ENCODE results near the gene NKG7.

Gene NKG7

DNA sequence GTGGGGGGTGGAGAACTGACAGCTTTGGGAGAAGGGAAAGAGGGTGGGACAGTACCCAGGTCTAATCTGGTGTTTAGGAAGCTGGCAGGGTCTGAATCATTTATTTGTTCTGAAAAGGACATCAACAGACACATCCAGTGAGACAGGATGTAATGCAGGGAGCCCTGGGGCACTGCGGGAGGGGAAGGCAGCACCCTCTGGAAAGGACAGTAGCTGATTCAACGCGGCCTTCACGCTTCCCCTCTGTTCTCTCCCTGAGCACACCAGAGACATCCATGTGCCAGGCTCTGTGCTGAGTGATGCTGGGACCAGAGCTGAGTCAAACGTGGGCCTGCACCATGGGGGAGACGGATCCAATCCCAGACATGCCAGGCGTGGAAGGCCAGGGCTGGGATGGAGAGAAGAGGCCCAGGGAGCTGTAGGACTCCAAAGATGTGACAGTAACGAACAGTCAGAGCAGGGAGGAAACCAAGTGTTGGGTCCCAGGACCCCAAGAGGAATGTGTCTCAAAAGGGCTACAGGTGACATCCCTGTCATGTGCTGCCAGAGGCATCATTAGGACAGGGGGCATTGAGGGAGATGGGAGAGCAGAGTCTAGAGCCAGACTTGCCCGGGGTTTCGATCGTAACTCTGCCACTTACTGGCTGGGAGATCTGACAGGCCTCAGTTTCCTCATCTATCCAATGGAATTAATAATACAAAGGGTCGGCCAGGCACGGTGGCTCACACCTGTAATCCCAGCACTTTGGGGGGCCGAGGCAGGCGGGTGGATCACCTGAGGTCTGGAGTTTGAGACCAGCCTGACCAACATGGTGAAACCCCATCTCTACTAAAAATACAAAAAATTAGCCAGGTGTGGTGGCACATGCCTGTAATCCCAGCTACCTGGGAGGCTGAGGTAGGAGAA lies 8.0 kb downstream of the NKG7 start:
- TF ChIP-seq, protein P1, sequence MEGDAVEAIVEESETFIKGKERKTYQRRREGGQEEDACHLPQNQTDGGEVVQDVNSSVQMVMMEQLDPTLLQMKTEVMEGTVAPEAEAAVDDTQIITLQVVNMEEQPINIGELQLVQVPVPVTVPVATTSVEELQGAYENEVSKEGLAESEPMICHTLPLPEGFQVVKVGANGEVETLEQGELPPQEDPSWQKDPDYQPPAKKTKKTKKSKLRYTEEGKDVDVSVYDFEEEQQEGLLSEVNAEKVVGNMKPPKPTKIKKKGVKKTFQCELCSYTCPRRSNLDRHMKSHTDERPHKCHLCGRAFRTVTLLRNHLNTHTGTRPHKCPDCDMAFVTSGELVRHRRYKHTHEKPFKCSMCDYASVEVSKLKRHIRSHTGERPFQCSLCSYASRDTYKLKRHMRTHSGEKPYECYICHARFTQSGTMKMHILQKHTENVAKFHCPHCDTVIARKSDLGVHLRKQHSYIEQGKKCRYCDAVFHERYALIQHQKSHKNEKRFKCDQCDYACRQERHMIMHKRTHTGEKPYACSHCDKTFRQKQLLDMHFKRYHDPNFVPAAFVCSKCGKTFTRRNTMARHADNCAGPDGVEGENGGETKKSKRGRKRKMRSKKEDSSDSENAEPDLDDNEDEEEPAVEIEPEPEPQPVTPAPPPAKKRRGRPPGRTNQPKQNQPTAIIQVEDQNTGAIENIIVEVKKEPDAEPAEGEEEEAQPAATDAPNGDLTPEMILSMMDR (IDR thresholded peaks at IDR 0.05; ENCODE audit: borderline replicate concordance, control extremely low read depth, extremely low read depth, insufficient read depth, missing control alignments), result no peak
- in situ Hi-C loops (cut with MboI; ENCODE audit: low sequenced_read_pairs, unreplicated experiment), result no loop called here
- DNase-seq (ENCODE audit: low spot score), result no peak

DNA sequence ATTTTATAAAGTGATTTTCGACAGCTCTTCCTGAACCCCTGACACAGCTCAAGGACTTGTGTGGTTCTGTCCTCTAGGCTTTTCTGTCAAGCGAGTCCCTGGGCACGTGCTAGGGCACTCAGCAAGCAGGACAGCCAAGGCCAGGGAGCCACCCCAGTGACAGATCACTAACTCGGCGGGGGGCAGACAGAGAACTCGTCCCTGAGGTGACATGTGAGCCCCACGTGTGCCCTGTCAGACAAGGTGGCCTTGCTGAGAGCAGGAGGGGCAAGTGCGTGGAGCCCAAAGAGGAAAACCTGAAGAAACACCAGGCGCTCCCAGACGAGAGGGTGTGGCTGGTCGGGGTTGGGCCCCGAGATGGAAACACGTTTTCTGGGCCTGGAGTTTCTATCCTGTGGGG lies 11.2 kb downstream of the NKG7 start:
- TF ChIP-seq, protein P1 (IDR thresholded peaks at IDR 0.05; ENCODE audit: borderline replicate concordance, control extremely low read depth, extremely low read depth, insufficient read depth, missing control alignments), result no peak
- no peak for DNase-seq (ENCODE audit: low spot score)
- in situ Hi-C loops (cut with MboI; ENCODE audit: low sequenced_read_pairs, unreplicated experiment), result no loop called here

DNA sequence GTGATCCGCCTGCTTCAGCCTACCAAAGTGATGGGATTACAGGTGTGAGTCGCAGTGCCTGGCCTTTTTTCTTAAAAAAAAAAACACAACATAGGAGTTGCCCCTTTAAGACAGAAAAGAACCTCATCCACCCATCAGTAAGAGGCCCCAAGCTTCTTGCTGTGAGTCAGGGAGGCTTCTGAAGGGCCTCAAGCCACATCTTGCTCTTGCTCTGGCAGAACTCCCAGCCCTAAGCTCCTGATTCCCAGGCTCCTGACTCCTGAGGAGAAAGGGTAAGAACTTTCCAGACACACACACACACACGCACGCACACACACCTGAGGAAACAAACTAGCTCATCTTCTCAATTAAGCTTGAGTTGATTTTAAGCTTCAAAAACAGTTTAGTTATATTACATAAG lies 13.2 kb downstream of the NKG7 start:
- TF ChIP-seq, protein P1 (IDR thresholded peaks at IDR 0.05; ENCODE audit: borderline replicate concordance, control extremely low read depth, extremely low read depth, insufficient read depth, missing control alignments), result no peak
- DNase-seq (ENCODE audit: low spot score), result no peak
- in situ Hi-C loops (cut with MboI; ENCODE audit: low sequenced_read_pairs, unreplicated experiment), result no loop called here

DNA sequence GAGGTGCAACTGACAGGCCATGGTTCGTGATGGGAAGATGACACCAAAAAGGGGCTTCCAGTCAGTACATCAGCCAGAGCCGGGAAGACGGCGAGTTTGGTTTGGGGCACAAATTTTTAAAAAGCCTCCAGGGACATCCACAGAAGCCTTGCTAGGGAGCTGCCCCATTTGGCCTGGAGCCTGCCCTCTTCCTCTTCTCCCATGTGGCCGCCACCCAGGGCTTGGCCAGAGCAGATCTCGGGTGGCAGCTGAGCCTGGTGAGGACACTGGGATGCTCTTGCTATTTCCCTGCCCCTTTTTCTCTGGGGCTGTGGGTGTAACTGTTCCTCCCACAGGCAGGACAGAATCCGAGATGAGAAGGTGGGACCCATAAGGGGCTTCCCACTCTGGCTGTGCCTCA lies 14.5 kb downstream of the NKG7 start:
- TF ChIP-seq, protein P1 (IDR thresholded peaks at IDR 0.05; ENCODE audit: borderline replicate concordance, control extremely low read depth, extremely low read depth, insufficient read depth, missing control alignments), result no peak
- no peak for DNase-seq (ENCODE audit: low spot score)
- in situ Hi-C loops (cut with MboI; ENCODE audit: low sequenced_read_pairs, unreplicated experiment), result no loop called here

DNA sequence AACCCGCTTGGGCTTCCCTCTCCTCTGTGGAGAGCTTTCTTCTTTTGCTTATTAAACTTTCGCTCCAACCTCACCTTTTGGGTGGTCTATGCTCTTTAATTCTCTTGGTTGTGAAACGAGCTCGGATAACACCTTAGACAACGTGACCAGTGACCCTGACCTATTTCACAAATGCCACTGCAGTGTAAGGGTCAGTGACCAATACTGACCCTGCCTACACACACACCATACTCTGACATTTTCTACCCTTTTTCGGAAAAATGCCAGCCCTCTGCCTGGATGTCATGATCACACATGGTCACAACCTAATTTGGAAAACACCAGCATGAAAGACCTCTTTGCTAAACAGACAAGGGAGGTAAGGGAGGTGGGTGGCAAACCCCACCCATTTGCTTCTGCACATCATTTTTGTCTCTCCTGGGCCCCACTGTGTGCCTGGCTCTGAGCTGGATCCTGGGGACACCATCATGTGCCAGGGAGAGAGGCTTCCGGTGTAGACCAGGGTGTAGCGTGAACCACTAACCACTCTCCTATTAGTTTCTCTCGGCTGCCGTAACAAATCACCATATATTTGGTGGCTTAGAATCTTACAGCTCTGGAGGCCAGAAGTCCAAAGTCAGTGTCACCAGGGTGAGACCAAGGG lies 16.2 kb downstream of the NKG7 start:
- no peak for DNase-seq (ENCODE audit: low spot score)
- in situ Hi-C loops (cut with MboI; ENCODE audit: low sequenced_read_pairs, unreplicated experiment), result no loop called here
- TF ChIP-seq, protein P1 (IDR thresholded peaks at IDR 0.05; ENCODE audit: borderline replicate concordance, control extremely low read depth, extremely low read depth, insufficient read depth, missing control alignments), result no peak

DNA sequence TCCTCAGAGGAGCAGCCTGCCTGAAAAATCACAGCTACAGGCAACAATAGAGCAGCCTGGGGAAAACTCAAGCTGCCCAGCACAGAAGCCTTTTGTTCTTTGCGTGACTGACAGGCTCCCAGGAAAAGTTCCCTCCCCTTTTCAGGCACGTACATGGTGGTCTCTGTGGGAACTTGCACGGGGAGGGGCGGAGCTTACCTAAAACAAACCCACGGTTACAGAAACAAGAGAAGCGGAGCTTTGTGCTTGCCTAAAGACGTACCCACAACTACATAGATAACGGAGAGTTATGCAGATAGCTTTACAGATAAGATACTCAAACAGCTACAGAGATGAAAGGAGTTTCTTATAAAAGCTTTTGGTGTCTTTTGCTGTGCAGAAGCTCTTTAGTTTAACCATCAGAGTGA lies 17.7 kb downstream of the NKG7 start:
- in situ Hi-C loops (cut with MboI; ENCODE audit: low sequenced_read_pairs, unreplicated experiment), result no loop called here
- TF ChIP-seq, protein P1 (IDR thresholded peaks at IDR 0.05; ENCODE audit: borderline replicate concordance, control extremely low read depth, extremely low read depth, insufficient read depth, missing control alignments), result no peak
- DNase-seq (ENCODE audit: low spot score), result no peak

All from GM13976 (cell line).